Fibroblast of lung (primary cell): Measurements from ENCODE around the gene MISP.

Source experiments
- CTCF ChIP-seq, 2 donors: IDR thresholded peaks in 1 of 2; conservative IDR thresholded peaks in 1 of 2; 1 replicate in 1 of 2; 2 replicates in 1 of 2; pipeline ENCODE4 v1.5.1; 2011 to 2012; ENCODE audit warnings: low read length in 2 of 2, control low read depth in 1 of 2, inconsistent platforms in 1 of 2, low read depth in 1 of 2, mild to moderate bottlenecking in 1 of 2
- EZH2 ChIP-seq: IDR thresholded peaks from 2 replicates; pipeline ENCODE4 v1.5.1; 2012; ENCODE audit warnings: low read length, control low read depth, mild to moderate bottlenecking; ENCODE audit errors: missing control alignments

GRCh38 chr19:812049-812746 lies 61.3 kb downstream of the MISP start:
- TF ChIP-seq EZH2 (no peak), CTCF (conservative IDR thresholded peaks at IDR 0.05 in 1 of 2, IDR thresholded peaks at IDR 0.05 in 1 of 2; ENCODE audit: low read depth in 1 of 2, low read length in 2 of 2) (no peak)
